T-helper 9 cell (primary cell): ENCODE results near the gene STX18.
"Not testable (repeated sequence)": the region's sequence is repeated elsewhere in the genome, so short reads cannot be mapped to it uniquely, and the experiment has no call there.

ENCODE experiments used
- DNase-seq: peaks from one replicate; pipeline ENCODE4 v3.0.0-alpha.2; 2020

STX18 gene

GRCh38 chr4:4477391-4477790 lies 64.5 kb downstream of the STX18 start:
- DNase-seq, result no peak

DNA sequence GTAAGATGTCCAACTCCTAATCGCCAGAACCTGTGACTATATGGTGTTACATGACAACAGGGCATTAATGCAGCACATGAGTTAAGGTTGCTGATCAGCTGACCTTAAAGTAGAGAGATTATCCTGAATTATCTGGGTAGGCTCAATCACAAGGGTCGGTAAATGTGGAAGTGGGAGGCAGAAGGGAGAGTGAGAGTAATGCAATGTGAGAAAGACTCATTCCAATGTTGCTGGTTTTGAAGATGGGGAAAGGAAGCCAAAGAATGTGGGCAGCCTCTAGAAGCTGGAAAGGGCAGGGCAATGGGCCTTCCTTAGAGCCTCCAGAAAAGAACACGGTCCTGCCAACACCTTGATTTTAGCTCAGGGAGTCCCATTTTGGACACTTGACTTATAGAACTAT lies 67.4 kb downstream of the STX18 start:
- no peak for DNase-seq

DNA sequence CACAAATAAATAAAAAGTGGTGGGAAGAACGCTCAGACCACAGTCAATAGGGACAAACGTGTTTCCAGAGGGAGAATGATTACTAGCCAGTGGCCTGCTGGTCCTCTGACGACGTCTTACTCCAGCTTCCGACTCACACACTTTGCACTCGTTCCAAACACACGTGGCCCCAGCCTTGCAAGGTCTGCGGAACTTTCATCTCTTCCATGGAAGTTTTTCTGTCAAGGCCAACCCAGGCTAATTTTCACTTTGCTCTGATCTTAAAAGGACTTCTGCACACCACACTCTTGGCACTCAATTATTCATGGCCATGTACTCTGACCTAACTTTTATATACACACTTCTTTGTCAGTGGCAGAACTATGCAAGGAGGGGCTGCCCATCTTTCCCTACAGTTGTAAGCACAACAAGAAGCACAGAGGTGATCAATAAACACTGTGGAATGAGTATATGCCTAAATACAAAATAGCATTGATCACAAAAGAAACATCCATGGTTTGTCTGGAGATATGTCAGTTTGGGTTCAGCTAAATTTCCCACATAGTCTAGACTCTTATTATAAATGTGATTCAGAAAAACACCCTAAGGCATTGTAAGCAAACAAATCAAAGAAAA lies 69.4 kb downstream of the STX18 start:
- DNase-seq, result no peak

DNA sequence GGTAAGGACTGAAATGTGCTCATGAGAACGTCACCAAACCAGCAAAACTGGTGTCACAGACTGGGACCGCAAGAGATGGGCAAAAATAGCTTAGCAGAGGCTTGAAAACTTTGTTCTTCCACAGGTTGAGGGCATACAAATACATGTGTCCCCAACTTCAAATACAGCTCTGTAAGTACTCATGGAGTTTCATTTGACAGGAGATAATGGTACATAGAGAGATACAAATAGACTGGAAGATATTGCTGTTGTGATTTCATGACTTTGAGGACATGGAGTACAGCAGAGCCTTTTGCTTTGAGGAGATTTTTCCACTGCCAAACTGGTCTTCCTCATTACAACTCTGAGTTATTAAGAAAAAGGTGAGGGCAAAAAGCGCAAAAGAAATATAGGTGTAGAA lies 70.7 kb downstream of the STX18 start:
- DNase-seq, result no peak

- DNase-seq, result no peak
Measured at GRCh38 chr4:4470208-4470607, 71.6 kb downstream of the STX18 start.

DNA sequence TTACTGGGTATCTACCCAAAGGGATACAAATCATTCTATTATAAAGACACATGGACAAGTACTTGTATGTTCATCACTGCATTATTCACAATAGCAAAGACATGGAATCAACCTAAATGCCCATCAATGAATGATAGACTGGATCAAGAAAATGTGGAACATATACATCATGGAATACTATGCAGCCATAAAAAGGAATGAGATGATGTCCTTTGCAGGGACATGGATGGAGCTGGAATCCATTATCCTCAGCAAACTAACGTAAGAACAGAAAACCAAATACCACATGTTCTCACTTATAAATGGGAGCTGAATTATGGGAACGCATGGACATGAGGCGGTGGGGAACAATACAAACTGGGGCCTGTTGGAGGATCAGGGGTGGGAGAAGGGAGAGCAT lies 76.6 kb downstream of the STX18 start:
- not testable (repeated sequence) for DNase-seq

GRCh38 chr4:4462970-4463369 lies 78.9 kb downstream of the STX18 start:
- DNase-seq, result no peak

- DNase-seq, result peak; percentile 59
Measured at GRCh38 chr4:4461850-4462249, 80.0 kb downstream of the STX18 start.

- no peak for DNase-seq
Measured at GRCh38 chr4:4461178-4461577, 80.7 kb downstream of the STX18 start.

- no peak for DNase-seq
Measured at GRCh38 chr4:4460759-4461158, 81.1 kb downstream of the STX18 start.

GRCh38 chr4:4459181-4459580 lies 82.7 kb downstream of the STX18 start:
- no peak for DNase-seq

DNA sequence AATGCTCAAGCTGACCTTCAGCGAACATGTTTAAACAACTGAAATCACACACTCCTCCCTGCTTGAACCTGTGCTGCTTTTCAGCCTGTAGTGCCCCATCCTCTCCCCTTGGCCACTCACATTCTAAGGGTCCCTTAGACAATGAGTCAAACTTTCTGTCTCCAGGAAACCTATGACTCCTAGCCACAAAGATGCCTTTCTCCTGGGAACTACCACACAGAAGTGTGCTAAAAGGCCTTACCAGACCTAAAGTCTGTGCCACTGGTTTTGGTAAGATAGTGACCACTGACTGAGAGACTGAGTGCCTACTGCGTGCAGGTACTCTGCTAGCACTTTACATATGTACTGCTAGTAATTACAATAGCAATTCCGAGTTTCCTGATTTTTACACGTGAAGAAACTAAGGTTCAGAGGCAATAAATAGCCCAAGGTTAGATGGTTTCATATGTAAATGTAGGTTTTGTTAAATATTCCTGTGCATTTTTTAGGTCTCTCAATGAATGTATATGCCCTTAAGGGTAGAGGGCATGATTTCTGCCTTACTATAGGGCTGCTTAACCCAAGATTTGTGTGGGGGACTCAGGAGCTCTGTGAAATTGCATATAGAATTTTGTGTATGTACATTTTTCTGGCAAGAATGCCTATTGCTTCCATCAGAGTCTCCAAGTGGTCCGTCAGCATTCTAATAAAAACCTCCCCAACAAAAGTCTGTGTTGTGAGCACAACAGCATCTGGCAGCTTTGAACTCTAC lies 83.9 kb downstream of the STX18 start:
- DNase-seq, result no peak

DNA sequence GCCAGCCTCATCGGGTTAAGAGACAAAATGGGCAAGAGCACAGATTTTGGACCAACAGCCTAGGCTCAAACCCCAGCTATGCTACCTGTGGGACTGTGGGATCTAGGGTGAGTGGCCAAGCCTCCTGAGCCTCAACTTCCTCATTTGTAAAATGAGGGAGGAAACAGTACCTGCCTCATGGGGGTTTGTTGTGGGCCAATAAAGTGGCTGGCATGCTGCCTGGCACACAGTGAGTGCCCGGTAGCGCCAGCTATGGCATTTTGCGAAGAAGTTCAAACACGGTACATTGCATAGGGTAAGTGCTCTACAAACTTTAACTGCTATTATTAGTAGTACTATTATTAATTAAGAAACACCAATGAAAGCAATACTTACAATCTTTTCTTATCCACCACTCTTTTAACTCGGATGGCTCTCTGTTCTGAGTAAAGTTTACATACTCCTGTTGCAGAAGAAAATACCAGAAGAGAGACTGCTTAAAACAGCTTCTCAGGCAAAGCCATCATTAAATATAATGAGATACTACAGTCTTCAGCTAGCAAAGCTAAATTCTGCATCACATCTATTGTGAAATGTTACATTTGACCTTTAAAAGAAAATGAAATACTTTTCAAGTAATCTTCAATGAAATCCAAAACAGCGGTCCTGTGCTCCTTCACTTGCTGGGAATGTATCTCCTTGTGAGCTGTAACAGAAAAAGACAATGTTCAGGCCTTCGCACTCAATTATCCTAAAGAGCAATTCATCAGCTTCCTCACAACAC lies 84.9 kb downstream of the STX18 start:
- DNase-seq, result no peak

DNA sequence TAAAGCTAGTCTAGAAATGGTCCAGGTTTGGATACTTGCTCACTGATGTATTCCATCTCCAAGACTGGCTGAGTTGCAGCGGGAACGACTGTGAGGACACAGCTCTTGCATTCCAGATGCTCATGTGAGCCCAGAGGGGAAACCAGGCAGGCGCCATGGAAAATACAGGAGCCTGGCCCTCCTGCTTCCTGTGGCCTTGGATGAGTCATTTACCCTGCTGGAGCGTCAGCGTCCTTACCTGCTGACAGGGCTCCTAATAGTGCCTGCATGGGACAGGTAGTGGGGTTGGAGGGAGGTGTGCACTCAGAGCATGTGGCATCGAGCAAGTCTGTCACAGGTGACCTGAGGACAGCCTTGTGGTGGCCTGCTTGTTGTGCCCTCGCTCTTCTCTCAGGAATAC lies 85.5 kb downstream of the STX18 start:
- no peak for DNase-seq

GRCh38 chr4:4455210-4455865 lies 86.5 kb downstream of the STX18 start:
- no peak for DNase-seq

- DNase-seq, result no peak
Measured at GRCh38 chr4:4446434-4446833, 95.4 kb downstream of the STX18 start.

DNA sequence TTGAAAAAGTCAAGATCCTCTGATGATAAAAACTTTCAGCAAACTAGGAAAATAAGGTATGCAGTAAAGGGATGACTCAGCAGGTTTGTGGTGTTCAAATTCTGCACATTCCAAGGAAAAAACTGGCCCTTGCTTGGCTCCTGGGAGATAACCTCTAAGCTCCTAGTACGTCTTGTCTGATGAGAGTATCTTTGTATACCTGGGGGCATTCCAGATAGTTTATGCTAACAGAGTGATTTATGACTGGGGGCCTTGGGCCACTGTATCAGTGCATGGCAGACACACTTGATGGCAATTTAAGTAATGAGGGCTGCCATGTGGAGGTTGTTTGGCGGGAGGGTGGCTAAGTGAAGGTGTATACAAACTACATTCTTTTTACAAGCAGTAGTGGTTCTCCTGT lies 98.0 kb downstream of the STX18 start:
- DNase-seq, result no peak

DNA sequence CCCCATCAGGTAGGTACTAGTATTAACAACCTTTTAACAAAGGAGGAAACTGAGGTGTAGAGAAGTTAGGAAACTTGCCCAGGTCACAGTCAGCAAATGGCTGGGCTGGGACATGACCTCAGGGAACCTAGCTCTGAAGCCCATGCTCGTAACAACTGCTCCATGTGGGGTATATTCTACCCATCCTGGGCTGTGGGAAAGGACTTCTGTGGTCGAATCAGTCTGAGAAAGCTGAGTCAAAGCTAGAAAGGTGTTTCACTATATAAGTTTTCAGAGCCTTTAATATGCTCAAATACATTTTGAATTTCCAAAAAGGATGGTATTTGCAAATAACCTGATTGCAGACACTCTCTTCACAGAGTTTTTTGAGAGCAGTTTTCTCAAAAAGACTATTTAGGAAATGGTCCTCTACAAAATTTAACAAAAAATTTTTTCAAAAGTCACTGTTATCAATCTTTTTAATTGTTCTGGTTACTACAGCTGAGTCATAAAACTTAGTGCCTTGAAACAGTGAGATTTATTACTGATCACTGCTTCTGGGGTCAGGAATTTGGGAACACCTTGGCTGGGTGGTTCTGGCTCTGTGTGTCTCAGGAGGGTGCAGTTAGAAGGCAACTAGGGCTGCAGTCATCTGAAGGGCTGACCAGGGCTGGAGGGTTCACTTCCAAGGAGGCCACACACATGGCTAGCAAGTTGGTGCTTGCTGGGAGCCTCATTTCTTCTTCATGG lies 101.4 kb downstream of the STX18 start:
- no peak for DNase-seq

- no peak for DNase-seq
Measured at GRCh38 chr4:4439782-4440181, 102.1 kb downstream of the STX18 start.

DNA sequence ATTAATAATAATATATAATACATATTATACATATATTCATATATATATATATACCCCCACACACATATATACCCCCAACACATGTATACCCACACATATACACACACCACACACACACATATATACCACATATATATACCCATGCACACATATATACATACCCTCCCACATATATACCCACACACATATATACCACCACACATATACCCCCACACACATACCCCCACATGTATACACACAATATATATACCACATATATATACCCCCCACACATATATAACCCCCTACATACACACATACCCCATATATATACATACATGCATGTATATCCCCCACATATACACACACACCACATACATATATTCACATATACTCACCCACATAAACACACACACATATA lies 103.0 kb downstream of the STX18 start:
- no peak for DNase-seq

- DNase-seq, result no peak
Measured at GRCh38 chr4:4437798-4438470, 103.9 kb downstream of the STX18 start.

DNA sequence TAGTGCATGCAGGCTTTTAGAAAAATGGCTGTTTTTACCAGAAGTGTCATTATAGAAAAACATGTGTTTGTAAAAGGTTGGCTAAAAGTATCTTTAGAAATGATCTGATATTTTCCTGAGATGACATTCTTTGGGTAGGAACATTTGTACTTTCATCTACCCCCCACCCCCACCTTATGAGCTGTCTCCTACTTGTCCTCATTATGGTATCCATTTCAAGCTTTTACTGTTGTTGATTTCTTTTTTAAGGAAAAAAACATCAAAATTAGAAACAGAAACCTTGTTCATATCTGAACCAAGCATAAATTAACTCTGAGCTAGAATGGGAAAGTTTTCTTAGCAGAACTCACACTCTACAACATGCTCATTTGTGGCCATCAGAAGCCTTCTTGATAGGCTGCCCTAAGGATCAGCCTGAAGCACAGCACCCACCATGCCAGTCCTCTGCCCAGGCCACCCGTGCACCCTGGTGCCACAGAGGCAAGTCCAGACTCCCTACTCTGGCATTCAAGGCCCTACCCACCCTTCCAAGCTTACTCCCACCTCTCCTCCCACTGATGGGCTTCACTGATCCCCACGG lies 105.5 kb downstream of the STX18 start:
- DNase-seq, result no peak
